ENCODE results near the gene FOXO3.
A peak's percentile ranks its signal among the peaks of the same experiment; 100 is the strongest.
"Not testable (repeated sequence)": the region's sequence is repeated elsewhere in the genome, so short reads cannot be mapped to it uniquely, and the experiment has no call there.

Gene FOXO3

DNA sequence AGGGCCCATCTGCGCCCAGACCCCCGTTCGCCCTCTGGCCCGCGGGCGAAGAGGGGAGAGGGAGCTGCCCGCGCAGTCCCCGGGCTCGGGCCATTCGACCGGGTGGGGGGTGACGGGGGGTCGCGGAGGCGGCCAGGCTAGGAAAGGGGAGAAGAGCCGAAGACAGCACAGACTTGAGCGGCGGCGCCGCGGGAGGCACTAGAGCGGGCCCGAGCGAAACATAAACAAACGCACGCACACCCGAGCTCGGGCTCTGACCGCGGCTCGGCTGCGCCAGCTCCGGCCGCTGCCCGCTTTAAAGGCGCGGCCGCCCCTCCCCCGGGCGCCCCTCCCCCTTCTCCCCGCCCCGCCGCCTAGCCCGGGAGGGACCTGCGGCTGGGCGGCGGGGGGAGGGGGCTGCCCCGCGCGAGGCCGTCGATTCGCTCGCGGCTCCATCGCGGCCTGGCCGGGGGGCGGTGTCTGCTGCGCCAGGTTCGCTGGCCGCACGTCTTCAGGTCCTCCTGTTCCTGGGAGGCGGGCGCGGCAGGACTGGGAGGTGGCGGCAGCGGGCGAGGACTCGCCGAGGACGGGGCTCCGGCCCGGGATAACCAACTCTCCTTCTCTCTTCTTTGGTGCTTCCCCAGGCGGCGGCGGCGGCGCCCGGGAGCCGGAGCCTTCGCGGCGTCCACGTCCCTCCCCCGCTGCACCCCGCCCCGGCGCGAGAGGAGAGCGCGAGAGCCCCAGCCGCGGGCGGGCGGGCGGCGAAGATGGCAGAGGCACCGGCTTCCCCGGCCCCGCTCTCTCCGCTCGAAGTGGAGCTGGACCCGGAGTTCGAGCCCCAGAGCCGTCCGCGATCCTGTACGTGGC lies at the start of gene FOXO3:
FOXO3 (plus strand) TSS at position 455 of the 846 bp plus-strand sequence; CDS start at position 747, 292 bp downstream.
- peak; percentile 91 for DNase-seq

DNA sequence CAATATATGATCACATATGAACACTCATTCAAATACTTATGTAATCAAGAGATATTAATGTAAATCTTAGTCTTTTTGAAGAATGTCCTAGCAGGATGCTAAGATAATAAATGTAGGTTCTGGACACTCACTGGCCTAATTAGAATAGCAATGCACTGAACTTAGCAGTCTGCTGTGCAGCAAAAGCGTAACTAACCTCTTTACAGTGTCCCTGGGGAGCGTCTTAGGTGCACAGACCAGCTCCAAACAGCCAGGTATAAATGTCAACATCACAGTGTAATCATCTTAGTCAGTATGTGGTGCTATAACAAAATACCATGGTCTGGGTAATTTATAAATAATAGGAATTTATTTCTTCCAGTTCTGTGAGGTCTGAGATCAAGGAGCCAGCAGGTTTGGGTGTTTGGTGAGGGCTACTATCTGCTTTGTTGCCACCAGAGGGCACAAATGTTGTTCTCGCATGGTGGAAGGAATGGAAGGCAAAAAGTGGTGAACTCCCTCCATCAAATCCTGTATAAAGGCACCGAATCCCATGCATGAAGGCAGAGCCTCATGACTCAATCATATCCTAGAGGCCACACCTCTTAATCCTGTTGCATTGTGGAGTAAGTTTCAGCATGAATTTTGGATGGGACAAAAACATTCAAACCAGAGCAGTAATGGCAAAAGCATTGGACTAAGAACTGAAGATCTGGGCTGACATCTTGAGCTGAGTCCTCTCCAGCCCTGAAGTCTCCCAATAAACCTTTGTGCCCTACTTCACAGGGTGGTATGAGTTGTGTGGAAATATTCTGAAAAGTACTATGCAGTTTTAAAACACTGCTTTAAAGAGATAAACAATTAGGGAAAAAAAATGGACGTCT lies 41.8 kb upstream of the FOXO3 start:
- no peak for DNase-seq

DNA sequence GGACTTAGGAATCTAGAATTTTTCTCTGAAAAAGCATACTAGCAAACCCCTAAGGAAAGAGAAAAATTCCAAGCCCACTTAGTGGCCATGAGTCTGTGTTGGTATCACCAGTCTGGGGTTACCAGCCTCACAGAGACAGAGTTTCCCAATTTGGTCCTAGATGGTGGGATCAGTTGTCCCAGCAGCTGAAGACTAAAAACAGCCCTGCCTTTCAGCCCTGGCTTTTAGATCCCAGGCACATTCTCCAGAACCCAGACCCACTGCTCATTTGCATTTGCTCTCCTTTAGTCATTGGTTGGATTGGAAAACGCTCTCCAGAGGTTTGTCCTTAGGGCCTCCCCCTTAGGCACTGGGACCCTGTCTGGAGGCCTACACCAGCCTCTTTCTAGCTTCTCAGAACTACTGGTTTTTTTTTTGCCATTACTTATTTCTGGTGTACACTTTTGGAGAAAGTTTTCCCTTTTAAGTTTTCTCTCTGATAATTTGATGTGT lies 39.1 kb upstream of the FOXO3 start:
- DNase-seq, result no peak

DNA sequence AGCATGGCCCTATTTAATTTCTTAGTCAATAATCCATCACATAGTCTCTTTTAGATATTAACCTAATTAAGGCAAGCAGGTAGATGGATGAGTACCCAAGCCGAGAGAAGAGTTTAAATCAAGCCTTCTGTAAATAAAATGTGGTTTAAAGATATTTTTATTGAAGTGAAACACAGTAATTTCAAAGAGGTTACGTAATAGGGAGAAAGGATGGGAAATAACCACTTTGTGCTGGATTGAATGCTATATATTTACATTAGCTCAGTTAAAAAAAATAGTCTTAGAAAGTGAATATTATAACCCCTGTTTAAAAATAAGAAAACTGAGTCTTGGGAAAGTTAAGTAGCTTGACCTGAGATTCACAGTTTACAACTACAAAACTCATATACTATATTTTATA lies 37.0 kb upstream of the FOXO3 start:
- no peak for DNase-seq

DNA sequence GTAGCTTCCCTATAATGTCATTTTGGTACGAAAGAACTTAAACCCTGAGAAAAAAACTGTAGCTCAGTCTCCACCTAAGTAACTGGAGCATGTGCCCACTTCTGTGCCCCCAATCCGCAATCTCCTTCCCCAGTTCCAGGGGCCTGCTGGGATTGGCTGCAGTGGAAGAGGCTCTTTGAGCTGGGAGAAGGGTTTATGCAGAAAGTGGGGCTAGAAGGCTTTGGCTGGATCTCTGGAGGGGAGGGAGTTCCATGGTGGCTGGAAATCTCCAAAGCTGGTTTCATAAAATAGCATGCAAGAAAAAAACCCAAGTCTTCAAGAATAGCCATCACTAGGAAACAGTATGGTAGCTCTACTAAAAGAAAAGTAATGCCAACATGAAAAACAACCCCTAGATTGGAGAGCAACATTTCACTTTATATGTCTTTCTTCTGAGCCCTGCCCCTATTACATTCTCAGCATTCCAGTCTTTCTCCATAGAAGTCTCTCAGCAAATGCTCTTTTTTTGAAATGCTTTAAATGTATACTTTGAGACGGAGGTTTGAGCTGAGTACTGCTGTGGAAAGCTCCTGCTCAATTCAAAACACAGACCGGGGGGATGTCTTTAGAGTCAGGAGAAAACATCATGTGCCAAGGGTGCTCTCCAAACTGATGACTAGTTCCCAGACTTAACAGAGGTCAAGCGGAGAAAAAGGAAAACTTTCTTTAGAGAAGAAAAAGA lies 36.0 kb upstream of the FOXO3 start:
- no peak for DNase-seq

DNA sequence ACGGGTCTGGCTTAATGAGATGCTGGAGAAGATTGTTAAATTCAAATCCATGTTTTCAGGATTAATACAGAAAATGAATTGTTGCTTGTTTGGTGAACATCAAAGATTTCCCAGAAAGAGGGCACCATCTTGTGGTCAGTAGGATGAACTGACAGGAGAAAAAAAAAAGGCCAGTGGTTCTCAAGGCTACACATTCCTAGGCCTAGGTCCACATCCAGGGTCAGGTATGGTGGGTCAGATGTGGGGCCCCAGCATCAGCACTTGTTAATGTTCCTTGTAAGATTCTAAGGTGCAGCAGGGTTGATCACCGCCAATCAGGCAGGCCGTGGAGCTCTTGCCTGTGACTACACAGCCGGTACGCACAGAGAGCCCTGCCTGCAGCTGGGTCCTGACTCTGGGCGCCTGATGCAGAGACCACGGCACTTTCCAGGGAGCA lies 34.0 kb upstream of the FOXO3 start:
- no peak for DNase-seq

DNA sequence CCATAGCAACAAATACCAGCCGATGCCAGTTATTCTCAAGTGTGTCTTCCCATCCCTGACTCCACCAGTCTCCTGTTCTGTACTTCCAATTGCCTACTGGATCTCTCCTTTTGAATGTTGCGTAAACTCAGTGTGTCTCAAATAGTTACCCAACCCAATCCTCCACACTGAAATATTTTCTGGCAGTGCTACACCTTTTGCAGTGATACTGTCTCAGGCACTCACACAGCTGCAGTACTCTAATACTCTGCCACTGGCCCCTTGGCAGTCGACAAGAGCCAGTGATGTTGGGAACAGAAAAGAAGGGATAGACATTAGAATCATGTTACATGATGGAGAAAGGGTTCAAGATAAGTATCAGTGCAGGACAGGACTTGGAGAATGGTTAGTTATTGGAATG lies 31.8 kb upstream of the FOXO3 start:
- no peak for DNase-seq

DNA sequence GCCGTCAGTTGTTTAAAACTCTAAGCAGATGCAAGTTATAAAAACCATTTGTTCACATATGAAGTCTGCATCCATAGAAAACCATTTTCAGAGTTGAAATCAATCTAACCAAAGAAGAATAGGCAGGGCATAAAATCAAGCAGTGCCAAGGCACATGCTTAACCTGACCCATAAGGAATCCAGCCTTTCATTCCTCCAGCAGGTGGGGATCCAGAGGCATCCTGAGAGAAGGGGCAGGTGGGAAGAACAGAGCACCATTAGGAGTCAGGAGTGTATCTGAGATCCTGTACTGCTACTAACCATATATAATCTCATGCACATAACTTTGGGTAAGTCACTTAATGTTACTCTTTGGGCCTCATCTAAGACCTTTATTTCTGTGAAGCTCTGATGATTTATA lies 29.4 kb upstream of the FOXO3 start:
- DNase-seq, result no peak

DNA sequence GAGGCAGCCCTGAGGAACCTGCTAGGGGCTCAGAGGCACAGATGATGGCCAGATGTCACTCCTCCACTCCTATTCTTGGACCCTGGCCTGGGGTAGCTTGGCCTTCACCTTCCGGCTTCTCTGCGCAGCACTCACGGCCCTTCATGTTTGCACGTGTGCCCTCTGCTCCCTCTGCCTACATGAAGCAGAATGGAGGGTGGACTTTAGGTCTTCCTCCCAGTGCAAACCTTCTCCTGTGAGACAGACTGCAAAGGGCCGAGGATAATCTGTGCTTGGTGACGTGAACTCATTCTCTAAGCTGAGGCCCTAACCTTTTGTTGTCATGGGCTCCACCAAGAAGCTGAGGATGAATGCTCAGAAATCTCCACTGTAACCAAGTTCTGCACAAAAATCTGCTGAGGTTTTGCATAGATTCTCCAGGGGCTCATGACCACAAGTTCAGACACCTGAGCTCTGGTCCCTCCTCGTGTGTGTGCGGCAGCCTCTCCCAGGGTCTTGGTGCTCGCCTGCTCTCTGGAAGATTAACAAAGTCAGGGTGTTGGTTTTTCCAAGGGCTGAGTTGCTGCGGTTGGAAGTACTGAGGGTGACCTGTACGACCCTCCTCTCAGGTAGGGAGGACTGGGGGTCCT lies 25.5 kb upstream of the FOXO3 start:
- DNase-seq, result no peak

DNA sequence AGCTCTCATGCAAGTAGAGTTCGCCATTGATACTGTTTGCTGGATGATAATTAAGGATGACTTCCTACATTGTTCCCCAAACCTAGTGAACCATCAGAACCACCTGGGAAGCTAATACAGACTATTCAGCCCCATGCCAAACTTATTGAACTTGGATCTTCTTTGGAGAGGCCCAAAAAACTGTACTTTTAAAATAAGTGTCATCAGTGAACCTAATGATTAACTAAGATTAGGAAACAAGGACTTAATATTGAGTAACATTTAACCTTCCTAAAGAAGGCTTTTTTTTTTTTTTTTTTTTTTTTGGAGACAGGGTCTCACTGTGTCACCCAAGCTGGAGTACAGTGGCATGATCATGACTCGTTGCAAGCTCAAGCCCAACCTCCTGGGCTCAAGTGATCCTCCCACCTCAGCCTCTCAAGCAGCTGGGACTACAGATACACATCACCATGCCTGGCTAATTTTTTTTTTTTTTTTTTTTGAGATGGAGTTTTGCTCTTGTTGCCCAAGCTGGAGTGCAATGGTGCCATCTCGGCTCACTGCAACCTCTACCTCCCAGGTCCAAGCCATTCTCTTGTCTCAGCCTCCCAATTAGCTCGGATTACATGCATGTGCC lies 24.7 kb upstream of the FOXO3 start:
- DNase-seq, result not testable (repeated sequence)

DNA sequence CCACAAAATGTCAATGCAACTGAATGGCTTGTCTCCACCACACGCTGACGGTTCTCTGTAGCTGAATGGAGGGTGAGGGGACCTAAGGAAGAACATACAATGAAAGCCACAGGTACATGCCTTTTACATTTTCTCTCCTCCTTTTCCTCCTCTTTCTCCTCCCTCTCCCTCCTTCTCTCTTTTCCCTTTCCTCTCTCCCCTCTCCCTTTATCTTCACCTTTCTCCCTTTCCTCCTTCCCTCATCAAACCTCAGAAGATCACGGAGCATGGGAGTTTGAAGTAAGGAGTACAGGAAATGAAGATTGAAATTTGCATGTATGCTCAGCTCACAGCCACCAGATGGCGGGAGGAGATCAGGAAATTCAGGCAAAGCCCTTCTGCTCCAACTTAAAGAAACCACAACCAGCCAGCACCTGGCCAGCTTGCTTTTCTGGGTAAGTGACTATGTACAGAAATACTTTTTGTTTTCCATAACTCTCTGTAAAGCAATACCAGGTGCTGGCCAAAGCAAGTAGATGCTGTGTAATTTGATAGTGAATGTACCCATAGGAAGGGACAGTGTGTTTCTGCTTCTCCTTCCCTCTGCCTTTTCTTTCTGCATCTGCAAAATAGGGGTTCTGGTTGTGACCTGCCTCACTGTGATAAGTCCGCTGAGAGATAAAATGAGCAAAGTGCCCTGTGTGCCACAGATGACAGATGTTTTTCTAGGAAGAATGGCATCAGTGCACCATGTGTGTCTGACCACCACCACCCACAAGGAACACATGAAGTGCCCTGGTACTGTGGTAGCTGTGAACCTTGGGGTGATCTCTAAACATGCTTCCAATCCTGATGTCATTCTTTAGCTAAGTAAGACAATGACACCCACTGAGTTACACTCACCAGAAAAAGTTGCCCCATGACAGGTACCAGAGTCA lies 18.6 kb upstream of the FOXO3 start:
- peak; percentile 87 for DNase-seq

DNA sequence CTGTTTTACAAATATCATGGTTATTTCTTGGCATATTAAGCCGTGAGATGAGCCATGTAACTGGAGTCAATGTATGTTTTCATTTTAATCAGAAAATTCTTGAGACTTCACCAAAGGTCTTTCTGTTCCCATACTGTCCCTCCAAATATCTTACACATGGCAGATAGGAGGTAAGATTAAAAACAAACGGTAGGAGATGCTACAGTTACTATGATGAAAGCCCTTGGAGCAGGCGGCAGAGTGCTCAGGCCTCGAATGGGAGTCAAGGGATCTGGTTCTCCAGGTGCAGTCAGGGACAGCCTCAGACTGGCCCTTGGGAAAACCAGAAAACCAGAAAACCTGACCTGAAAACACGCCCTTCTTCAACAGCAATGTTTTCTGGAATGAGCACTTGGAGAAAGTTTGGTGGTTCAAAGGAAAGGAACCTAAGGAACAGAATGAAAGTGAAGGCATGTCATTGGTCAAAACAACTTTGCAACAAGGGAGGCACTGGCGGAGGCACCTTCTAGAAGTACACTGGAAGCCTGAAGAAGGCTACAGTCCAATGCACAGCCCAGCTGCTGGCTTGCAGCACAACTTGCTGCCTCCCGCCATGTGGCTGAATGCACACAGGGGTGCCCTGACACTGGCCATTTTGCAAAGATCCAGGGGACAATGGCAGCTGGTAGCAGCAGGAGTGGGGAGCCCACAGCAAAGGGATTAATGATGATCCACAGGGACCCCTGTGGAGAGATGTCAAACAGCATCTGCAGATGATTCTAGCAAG lies 17.4 kb upstream of the FOXO3 start:
- DNase-seq, result no peak

DNA sequence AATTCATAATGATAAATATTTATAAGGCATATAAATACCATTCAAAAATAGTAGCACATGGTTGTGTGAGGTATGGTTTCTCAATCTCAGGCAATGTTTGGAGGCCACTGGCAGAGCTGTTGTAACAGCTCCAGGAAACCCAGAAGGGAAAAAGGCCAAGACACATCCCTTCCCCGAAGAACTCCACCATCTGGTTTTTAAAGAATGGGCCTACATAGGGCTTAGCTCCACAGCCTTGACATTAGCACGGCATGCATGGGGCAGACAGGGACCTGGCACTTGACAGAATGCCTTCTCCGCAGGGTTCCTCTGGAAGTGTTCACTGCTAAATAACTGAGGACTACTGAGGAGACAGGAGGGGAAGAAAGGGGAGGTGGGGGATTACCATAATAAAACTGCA lies 16.1 kb upstream of the FOXO3 start:
- DNase-seq, result no peak

DNA sequence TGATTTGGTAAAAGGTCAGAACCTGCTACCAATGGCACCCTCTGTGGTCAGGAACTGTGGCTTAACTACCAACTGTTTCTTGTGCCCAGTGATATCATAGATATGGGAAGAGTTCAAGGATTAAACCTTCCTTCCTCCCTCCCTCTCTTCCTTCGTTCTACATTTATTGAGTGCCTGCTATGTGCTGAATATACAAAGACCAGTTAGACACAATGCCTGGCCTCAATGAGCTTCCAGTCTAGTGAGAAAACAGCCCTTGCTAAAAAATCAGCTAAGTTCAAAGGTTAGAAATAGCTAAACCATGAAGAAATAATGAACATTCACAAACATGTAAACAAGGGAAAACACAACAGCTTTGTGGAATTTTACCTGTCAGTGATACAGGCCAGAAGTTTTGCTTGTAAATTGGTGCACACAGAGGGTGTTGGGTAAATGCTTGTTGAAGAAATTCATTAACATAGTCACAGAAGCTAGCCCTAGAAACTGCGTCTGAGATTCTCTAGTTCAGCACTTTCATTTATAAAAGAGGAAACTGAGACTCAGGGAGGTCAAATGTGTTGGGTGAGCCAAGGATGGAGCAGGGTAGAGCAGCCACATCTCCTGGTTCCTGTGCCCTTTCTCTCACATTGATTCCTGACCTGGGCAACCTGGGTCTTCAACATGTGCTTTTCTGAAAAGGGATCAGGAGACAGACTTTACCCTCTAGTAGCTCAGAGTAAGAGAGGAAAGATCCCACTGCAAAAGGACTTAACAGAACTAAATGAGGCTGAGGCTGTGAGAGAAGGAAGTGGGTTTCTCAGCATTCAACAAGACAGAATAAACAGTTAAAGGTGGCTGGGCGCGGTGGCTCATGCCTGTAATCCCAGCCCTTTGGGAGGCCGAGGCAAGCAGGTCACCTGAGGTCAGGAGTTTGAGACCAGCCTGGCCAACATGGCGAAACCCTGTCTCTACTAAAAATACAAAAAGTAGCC lies 14.4 kb upstream of the FOXO3 start:
- no peak for DNase-seq

DNA sequence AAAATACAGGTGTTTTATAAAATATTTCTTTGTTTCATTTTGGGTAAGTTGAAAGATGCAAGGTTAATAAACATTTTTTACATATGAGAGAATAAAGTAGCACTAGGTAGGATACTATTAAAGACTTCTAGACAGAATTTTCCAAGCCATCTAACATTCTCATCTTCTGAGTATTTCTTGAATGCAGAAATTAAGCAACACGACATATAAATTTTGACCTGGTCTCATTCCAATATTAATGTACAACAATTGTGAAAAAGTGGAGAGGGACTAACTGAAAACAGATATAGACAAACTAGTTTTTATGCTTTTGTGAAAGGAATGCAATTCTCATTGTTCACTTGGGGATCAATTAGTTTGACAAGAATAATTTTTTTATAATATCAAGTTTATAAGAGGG lies 11.5 kb upstream of the FOXO3 start:
- no peak for DNase-seq

DNA sequence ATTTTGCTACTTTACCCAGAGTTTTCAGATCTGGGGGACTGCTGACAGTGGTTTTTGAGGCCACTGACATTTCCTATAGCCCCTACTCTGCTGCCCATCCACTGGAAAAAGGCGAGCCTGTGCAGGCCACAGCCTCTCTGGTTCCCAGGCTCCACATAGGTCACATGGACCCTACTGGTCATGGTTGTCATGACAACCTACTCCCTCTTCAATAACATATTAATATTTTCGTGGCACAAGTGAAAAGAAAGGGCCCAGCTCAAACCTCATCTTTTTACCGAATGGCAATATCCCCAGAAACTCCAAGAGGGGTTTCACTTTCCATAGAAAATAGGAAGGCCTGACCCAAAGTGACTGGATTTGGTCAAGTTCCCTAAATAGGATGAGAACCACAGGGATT lies 11.0 kb upstream of the FOXO3 start:
- DNase-seq, result no peak

DNA sequence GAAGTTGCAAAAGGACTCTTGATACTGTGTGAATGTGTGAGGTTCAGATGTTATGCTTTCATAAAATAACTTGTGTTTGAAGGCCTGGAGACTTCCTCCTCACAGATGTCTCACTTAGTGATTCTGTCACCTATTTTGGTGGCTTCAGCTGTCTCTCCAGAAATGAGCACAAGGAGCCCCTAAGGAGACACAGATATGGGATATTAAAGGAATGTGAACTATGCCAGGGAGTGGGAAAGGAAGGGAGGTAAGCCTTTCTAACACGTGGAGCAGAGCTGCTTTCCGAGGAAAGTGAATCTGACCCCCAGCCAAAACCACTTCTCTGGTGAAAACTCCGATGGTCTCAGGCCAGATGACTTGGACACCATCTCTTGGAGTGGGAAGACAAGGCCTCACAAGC lies 10.5 kb upstream of the FOXO3 start:
- no peak for DNase-seq

DNA sequence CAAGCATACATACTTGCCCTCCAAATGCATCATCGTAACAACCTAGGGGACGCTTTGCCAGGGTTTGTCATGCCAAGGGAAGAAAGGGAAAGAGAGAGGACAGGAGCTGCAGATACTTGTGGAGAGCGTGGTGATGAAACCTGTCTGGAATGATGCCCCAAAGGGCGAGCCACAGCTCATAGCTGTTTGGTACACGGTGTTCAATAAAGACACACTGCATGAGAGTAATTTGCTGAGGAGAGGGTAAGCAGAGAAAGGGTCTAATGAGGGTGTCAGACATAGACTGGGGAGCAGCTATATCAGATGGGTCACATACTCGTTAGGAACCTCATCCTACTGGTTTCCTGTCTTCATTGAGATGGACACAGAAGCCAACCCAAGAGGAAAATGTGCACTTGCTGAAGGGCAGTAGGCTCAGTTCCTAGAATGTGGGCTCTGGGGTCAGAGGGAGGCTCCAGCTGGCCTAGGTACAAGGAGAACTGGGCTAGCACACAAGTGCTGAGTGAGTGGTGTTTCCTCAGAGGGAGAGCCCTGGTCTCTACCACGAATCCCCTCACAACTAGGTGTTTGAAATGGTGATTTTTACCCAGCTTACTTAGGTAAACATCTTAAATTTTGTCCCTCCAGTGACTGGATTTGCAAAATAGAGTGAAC lies 5.2 kb upstream of the FOXO3 start:
- DNase-seq, result no peak

Data from activated effector memory CD4-positive, alpha-beta T cell treated with anti-CD3 and anti-CD28 coated beads, Interleukin-2, amount 50 U/mL, for 16 hours (primary cell).